Measurements from ENCODE around the gene GZMM.

Gene GZMM

GRCh38 chr19:579111-579841 is 35.4 kb downstream of the GZMM start:
- Histone ChIP-seq H3K9me3 (ENCODE audit: control insufficient read depth, insufficient read depth, low read depth, low read length) (no peaks in the 10 kb centered on the region), H3K4me1 (ENCODE audit: control insufficient read depth, insufficient read depth, low read length) (peaks cover 7% of the 10 kb centered on the region), H3K4me3 (ENCODE audit: low read depth, low read length) (no peak overlapping the region), H3K36me3 (ENCODE audit: control insufficient read depth in 2 of 2, insufficient read depth in 1 of 2, low read length in 2 of 2) (peaks cover 0 to 63% of the 10 kb centered on the region in 2 experiments; a peak in 2 of 3 replicates), H3K27ac (ENCODE audit: extremely low read depth, low read depth, low read length) (no peak overlapping the region)
- POLR2A ChIA-PET: interaction anchor here (0.8 kb wide), 1 partner anchor 47 kb away, joined by 3 read pairs; no protein-coding TSS in a partner anchor
- CTCF ChIA-PET: interaction anchor here (0.6 to 0.7 kb wide), 2 partner anchors 9 to 13 kb away, joined by 3 to 4 read pairs; no protein-coding TSS in a partner anchor
- peak; percentile 56; the same call in 1 of the 2 replicates for TF ChIP-seq ZNF10 (tag by site-specific recombination; IDR thresholded peaks at IDR 0.05)
- TF ChIP-seq ZNF529 (tag by site-specific recombination; IDR thresholded peaks at IDR 0.05; ENCODE audit: insufficient replicate concordance): no peak

GRCh38 chr19:579842-580155 is 35.9 kb downstream of the GZMM start:
- H3K36me3 ChIP-seq (ENCODE audit: control insufficient read depth in 2 of 2, insufficient read depth in 1 of 2, low read length in 2 of 2): peaks cover 0 to 63% of the 10 kb centered on the region in 2 experiments; a peak in 2 of 3 replicates
- CTCF ChIA-PET: no interaction called here
- TF ChIP-seq BCL11A (tag by site-specific recombination; IDR thresholded peaks at IDR 0.05; ENCODE audit: low read depth) (no peak), ZNF423 (tag by site-specific recombination; IDR thresholded peaks at IDR 0.05) (no peak), ZNF248 (tag by site-specific recombination; IDR thresholded peaks at IDR 0.05) (no peak), ZNF214 (tag by site-specific recombination; IDR thresholded peaks at IDR 0.05; ENCODE audit: borderline replicate concordance) (no peak), ZNF10 (tag by site-specific recombination; IDR thresholded peaks at IDR 0.05) (no peak), ZSCAN23 (tag by site-specific recombination; IDR thresholded peaks at IDR 0.05) (no peak), ZNF169 (tag by site-specific recombination; IDR thresholded peaks at IDR 0.05) (no peak), ZNF560 (tag by site-specific recombination; IDR thresholded peaks at IDR 0.05; ENCODE audit: borderline replicate concordance) (no peak), ZNF626 (tag by site-specific recombination; IDR thresholded peaks at IDR 0.05) (no peak), ZNF785 (tag by site-specific recombination; IDR thresholded peaks at IDR 0.05) (no peak)
- no peak overlapping the region for H3K4me3 ChIP-seq (ENCODE audit: low read depth, low read length)
- POLR2A ChIA-PET: no interaction called here
- H3K9me3 ChIP-seq (ENCODE audit: control insufficient read depth, insufficient read depth, low read depth, low read length): no peaks in the 10 kb centered on the region
- no peak overlapping the region for H3K27ac ChIP-seq (ENCODE audit: extremely low read depth, low read depth, low read length)
- H3K4me1 ChIP-seq (ENCODE audit: control insufficient read depth, insufficient read depth, low read length): peaks cover 4% of the 10 kb centered on the region; the same call in 1 of the 2 replicates

DNA sequence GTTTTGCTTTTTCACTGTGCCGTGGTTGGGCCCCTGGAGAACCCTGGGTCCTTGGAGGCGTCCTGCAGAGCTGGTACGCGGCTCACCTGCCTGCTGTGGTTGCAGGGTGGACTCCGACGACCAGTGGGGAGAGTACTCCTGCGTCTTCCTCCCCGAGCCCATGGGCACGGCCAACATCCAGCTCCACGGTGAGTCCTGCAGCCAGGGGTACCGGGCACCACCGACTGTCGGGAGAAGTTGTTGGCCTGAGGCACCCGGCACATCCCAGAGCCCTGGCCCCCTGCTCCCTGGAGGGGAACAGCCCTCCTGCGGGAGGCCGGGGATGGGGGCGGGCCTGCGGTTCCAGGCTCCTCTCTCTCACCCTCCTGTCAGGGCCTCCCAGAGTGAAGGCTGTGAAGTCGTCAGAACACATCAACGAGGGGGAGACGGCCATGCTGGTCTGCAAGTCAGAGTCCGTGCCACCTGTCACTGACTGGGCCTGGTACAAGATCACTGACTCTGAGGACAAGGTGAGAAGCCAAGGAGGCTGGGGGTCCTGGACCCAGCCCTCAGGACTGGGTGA is 36.5 kb downstream of the GZMM start:
- H3K4me1 ChIP-seq (ENCODE audit: control insufficient read depth, insufficient read depth, low read length): peaks cover 4% of the 10 kb centered on the region; the same call in 1 of the 2 replicates
- ChIA-PET CTCF (no interaction called here), POLR2A (no interaction called here)
- TF ChIP-seq ZIC2 (tag by site-specific recombination; IDR thresholded peaks at IDR 0.05) (peak; percentile 40), IKZF3 (tag by site-specific recombination; IDR thresholded peaks at IDR 0.05) (0 out of 2 replicates have a peak, but pooled peaks have one; percentile 32), ZXDB (tag by site-specific recombination; IDR thresholded peaks at IDR 0.05) (no peak), ZNF623 (tag by site-specific recombination; IDR thresholded peaks at IDR 0.05) (no peak), ZNF341 (tag by site-specific recombination; IDR thresholded peaks at IDR 0.05; ENCODE audit: low read depth) (0 out of 2 replicates have a peak, but pooled peaks have one; percentile 26), GLIS1 (tag by site-specific recombination; IDR thresholded peaks at IDR 0.05) (peak; percentile 47), OVOL3 (tag by site-specific recombination; IDR thresholded peaks at IDR 0.05) (no peak)
- H3K36me3 ChIP-seq (ENCODE audit: control insufficient read depth in 2 of 2, insufficient read depth in 1 of 2, low read length in 2 of 2): peaks cover 0 to 63% of the 10 kb centered on the region in 2 experiments; a peak in 2 of 3 replicates
- no peak overlapping the region for H3K27ac ChIP-seq (ENCODE audit: extremely low read depth, low read depth, low read length)
- H3K9me3 ChIP-seq (ENCODE audit: control insufficient read depth, insufficient read depth, low read depth, low read length): no peaks in the 10 kb centered on the region
- no peak overlapping the region for H3K4me3 ChIP-seq (ENCODE audit: low read depth, low read length)
